ENCODE results near the gene SLK.
A peak's percentile ranks its signal among the peaks of the same experiment; 100 is the strongest.

The SLK gene

DNA sequence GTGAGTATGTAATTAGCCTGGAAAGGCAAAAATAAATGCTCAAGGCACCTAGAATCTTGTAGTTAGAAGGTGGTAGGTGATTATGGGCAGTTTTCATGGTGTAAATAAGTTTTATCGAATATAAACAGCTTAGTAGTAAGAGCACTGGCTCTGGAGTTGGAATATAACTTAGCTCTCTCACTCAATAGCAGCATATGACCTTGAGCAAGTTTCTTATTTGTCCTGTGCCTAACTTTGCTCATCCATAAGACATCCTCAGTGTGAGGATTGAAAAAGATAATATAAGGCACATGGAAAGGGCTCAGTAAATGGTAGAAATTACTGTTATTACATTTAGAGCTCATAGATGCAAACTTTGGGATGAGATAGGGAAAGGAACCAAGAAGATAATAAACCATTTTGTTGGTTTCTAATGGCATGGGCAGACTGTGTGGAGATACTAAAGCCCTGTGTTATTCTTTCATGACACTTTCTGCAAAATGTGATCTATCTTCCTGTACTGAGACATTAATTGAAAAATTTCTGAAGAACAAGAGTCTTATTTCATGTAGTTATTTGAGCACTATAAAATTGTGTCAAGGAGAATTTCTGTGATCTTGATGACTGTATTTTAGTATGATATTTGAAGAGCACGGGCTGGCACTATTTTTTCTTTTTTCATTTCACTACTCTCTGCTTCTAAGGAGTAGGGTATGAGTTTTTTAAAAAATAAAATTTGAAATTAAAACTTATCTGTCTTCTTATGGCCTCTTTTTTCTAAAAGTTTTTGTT lies 3.1 kb downstream of the SLK start:
- TF ChIP-seq, protein P1, sequence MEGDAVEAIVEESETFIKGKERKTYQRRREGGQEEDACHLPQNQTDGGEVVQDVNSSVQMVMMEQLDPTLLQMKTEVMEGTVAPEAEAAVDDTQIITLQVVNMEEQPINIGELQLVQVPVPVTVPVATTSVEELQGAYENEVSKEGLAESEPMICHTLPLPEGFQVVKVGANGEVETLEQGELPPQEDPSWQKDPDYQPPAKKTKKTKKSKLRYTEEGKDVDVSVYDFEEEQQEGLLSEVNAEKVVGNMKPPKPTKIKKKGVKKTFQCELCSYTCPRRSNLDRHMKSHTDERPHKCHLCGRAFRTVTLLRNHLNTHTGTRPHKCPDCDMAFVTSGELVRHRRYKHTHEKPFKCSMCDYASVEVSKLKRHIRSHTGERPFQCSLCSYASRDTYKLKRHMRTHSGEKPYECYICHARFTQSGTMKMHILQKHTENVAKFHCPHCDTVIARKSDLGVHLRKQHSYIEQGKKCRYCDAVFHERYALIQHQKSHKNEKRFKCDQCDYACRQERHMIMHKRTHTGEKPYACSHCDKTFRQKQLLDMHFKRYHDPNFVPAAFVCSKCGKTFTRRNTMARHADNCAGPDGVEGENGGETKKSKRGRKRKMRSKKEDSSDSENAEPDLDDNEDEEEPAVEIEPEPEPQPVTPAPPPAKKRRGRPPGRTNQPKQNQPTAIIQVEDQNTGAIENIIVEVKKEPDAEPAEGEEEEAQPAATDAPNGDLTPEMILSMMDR (IDR thresholded peaks at IDR 0.05; ENCODE audit: insufficient read depth, low read depth, low read length, missing control alignments): no peak
- peak overlapping the region; percentile 33 for H3K4me3 ChIP-seq (ENCODE audit: low read depth, low read length)
- DNase-seq (ENCODE audit: low read depth): no peak

DNA sequence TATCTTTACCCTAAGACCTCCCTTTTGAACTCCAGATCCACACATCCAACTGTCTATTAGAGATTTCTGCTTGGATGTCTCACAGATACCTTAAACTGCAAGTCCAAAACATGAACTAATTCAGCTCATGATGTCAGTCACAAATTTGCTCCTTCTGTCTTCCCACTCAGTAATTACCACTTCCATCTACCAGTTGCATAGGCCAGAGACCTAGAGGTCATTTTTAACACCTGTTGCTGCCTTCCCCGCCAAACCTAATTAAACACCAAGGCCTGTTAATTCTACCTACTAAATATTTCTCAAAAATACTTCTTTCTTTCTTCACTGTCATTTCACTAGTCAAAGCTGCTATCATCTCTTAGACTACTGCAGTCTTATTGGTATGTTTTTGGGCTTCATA lies 8.2 kb downstream of the SLK start:
- DNase-seq (ENCODE audit: low read depth): no peak

DNA sequence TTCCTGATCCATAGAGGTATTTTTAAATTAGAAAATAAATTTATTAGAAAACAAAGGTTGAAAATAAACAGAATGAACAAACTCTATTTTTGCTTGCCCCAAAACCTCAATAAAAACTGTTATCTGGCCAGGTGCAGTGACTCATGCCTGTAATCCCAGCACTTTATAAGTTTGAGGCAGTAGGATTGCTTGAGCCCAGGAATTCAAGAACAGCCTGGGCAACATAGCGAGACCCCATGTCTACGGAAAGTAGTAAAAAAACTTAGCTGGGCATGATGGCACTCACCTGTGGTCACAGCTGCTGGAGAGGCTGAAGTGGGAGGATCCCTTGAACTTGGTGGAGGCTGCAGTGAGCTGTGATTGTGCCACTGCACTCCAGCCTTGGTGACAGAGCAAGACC lies 10.3 kb downstream of the SLK start:
- TF ChIP-seq, protein P1 (IDR thresholded peaks at IDR 0.05; ENCODE audit: insufficient read depth, low read depth, low read length, missing control alignments): no peak
- DNase-seq (ENCODE audit: low read depth): no peak
- no peak overlapping the region for H3K4me3 ChIP-seq (ENCODE audit: low read depth, low read length)

More for the DNA sequence above, 8.2 kb downstream of the SLK start:
- H3K4me3 ChIP-seq (ENCODE audit: low read depth, low read length): no peak overlapping the region
- TF ChIP-seq, protein P1 (IDR thresholded peaks at IDR 0.05; ENCODE audit: insufficient read depth, low read depth, low read length, missing control alignments): no peak

DNA sequence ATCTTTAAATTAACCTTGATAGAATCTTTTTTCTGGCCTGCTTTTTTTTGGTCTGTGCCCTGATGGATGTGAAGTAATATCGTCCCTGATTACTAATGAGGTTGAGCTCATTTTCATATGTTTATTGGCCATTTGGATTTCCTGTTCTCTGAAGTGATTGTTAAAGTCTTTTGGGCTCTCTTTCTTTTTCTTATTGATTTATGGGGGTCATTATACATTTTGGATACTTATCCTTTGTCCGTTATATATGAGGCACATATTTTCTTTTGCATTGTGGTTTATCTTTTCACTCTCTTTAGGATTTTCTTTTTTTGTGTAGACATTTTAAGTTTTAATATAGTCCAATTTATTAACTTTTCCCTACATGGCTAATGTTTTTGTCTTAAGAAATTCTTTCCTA lies 12.6 kb downstream of the SLK start:
- TF ChIP-seq, protein P1 (IDR thresholded peaks at IDR 0.05; ENCODE audit: insufficient read depth, low read depth, low read length, missing control alignments): no peak
- H3K4me3 ChIP-seq (ENCODE audit: low read depth, low read length): no peak overlapping the region
- DNase-seq (ENCODE audit: low read depth): no peak

DNA sequence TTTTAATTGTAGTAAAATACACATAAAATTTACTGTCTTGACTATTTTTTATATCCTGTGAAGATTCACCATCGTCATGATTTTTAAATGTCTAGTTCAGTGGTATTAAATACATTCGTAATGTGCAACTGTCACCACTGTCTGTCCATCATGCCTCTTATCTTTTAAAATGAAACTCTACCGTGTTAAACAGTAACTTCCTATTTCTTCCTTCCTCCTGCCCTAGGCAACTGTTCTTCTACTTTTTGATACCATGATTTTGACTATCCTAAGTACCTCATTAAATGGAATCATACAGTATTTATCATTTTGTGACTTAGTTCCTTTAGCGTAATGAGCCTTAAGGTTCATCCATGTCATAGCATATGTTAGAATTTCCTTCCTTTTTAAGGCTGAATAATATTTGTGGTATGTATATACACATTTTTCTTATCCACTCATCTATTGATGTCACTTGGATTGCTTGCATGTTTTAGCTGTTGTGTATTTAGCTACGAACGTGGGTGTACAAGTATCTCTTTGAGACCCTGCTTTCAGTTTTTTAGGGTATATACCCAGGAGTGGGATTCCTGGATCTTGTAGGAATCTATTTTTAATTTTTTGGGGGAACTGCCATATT lies 13.5 kb downstream of the SLK start:
- TF ChIP-seq, protein P1 (IDR thresholded peaks at IDR 0.05; ENCODE audit: insufficient read depth, low read depth, low read length, missing control alignments): no peak
- no peak for DNase-seq (ENCODE audit: low read depth)
- no peak overlapping the region for H3K4me3 ChIP-seq (ENCODE audit: low read depth, low read length)

DNA sequence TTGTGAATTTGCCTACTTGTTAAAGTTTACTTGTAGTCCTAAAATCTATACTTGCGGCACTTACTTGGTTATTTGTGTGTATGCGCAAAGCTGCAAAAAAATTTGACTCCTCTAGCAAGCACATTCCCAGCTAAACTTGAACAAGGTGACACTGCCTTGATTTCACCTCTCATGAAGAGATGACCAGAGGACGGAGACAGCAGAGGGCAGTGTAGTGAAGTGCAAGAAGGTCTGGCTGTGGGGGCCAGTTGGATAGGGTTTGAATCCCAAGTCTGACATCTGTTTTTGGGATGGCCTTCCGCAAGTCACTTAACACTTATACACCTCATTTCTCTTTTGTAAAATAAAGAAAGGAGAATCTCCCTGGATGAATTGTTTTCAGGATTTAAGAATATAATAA lies 15.7 kb downstream of the SLK start:
- H3K4me3 ChIP-seq (ENCODE audit: low read depth, low read length): no peak overlapping the region
- DNase-seq (ENCODE audit: low read depth): peak; percentile 15
- TF ChIP-seq, protein P1 (IDR thresholded peaks at IDR 0.05; ENCODE audit: insufficient read depth, low read depth, low read length, missing control alignments): no peak

All from GM12865 (cell line).